IMR-90 (cell line): ENCODE results near the gene TDRD5. TPM values are rescaled to one million over a fixed set of nuclear protein-coding genes. Genes with fewer than 3 reads are reported as not detected.

Experiments
- ATAC-seq: fragments of 200-7000 bp; cut with Tn5 transposase; 2 replicates; pipeline ENCODE4 v1.9.1; 2020; ENCODE audit warnings: low read depth, mild to moderate bottlenecking, moderate library complexity
- BruUV-seq: library from RNA; stranded (reverse); fragments of 400-500 nt; replicated peaks from 2 replicates; lab custom pipeline; 2021; lab: Mats Ljungman, UMichigan
- CTCF ChIA-PET: fragments of 300-600 bp; formaldehyde crosslinking; extraction: SDS; loops from one replicate; lab custom pipeline; 2021; ENCODE audit warnings: antibody characterized with exemption; lab: Yijun Ruan, JAX
- POLR2A ChIA-PET: fragments of 300-600 bp; sonication (Branson Sonifier 250); formaldehyde crosslinking; loops from one replicate; lab custom pipeline; 2022; ENCODE audit warnings: antibody characterized with exemption; ENCODE audit not compliant: unreplicated experiment; lab: Charles Lee
- DNase-seq: peaks from one replicate; pipeline ENCODE4 v3.0.0; 2013
- H2AFZ ChIP-seq: replicated peaks from 2 replicates; pipeline ENCODE3; 2013; ENCODE audit warnings: low read length, mild to moderate bottlenecking; ENCODE audit not compliant: poor library complexity
- H2AK5ac ChIP-seq: 2 replicates; pipeline ENCODE4 v1.6.1; 2013; ENCODE audit warnings: low read depth, low read length, inconsistent platforms
- H2AK9ac ChIP-seq: replicated peaks from 2 replicates; pipeline ENCODE3; 2013; ENCODE audit warnings: mild to moderate bottlenecking, low read depth, low read length, moderate library complexity; ENCODE audit not compliant: poor library complexity
- H2BK120ac ChIP-seq: 2 replicates; pipeline ENCODE4 v1.6.1; 2013; ENCODE audit warnings: low read depth, low read length, inconsistent platforms
- H2BK15ac ChIP-seq: 3 replicates; pipeline ENCODE4 v1.6.1; 2013; ENCODE audit warnings: low read depth, low read length, inconsistent platforms
- H2BK20ac ChIP-seq: 2 replicates; pipeline ENCODE4 v1.6.1; 2013; ENCODE audit warnings: low read depth, mild to moderate bottlenecking, inconsistent platforms, low read length, moderate library complexity
- H2BK5ac ChIP-seq: 2 replicates; pipeline ENCODE4 v1.6.1; 2013; ENCODE audit warnings: mild to moderate bottlenecking, low read depth, low read length, inconsistent platforms; ENCODE audit not compliant: poor library complexity, severe bottlenecking
- H3K14ac ChIP-seq: replicated peaks from 2 replicates; pipeline ENCODE4 v1.6.1; 2013; ENCODE audit warnings: low read depth, low read length, inconsistent platforms
- H3K18ac ChIP-seq: 2 replicates; pipeline ENCODE4 v1.6.1; 2013; ENCODE audit warnings: low read depth, low read length, control low read depth
- H3K23ac ChIP-seq: 2 replicates; pipeline ENCODE4 v1.6.1; 2013; ENCODE audit warnings: low read depth, low read length, inconsistent platforms
- H3K27ac ChIP-seq: 2 replicates; pipeline ENCODE4 v1.5.1; 2013; ENCODE audit warnings: mild to moderate bottlenecking, control low read depth, low read length; ENCODE audit not compliant: insufficient read depth
- H3K27me3 ChIP-seq: 2 replicates; pipeline ENCODE4 v1.6.1; 2013; ENCODE audit warnings: low read length; ENCODE audit not compliant: control insufficient read depth, insufficient read depth
- H3K36me3 ChIP-seq: 2 replicates; pipeline ENCODE4 v1.6.1; 2013; ENCODE audit warnings: low read length, mixed read lengths; ENCODE audit not compliant: control insufficient read depth, insufficient read depth
- H3K4ac ChIP-seq: 2 replicates; pipeline ENCODE4 v1.6.1; 2013; ENCODE audit warnings: low read depth, low read length, inconsistent platforms
- H3K4me1 ChIP-seq: 2 replicates; pipeline ENCODE4 v1.6.1; 2013; ENCODE audit warnings: low read length, mixed read lengths; ENCODE audit not compliant: control insufficient read depth, insufficient read depth
- H3K4me2 ChIP-seq: 2 replicates; pipeline ENCODE4 v1.6.1; 2013; ENCODE audit warnings: low read depth, mild to moderate bottlenecking, control low read depth, low read length, moderate library complexity
- H3K4me3 ChIP-seq: 2 replicates; pipeline ENCODE4 v1.5.1; 2013; ENCODE audit warnings: low read depth, mild to moderate bottlenecking, control low read depth, low read length, moderate library complexity; ENCODE audit not compliant: insufficient read depth
- H3K56ac ChIP-seq: 2 replicates; pipeline ENCODE4 v1.6.1; 2013; ENCODE audit warnings: low read length, inconsistent platforms; ENCODE audit not compliant: insufficient read depth; ENCODE audit errors: extremely low read depth
- H3K79me1 ChIP-seq, 2 experiments: 2 replicates each; pipeline ENCODE4 v1.6.1; 2013; ENCODE audit warnings: low read length in 2 of 2, inconsistent platforms in 1 of 2, low read depth in 1 of 2
- H3K9ac ChIP-seq: 2 replicates; pipeline ENCODE4 v1.6.1; 2013; ENCODE audit warnings: low read depth, low read length, control low read depth
- H3K9me1 ChIP-seq: 2 replicates; pipeline ENCODE4 v1.6.1; 2013; ENCODE audit warnings: low read length, inconsistent platforms; ENCODE audit not compliant: insufficient read depth
- H3K9me3 ChIP-seq: 2 replicates; pipeline ENCODE4 v1.6.1; 2013; ENCODE audit warnings: low read length; ENCODE audit not compliant: control insufficient read depth, insufficient read depth
- H4K20me1 ChIP-seq: 2 replicates; pipeline ENCODE4 v1.6.1; 2013; ENCODE audit warnings: low read length, inconsistent platforms; ENCODE audit not compliant: insufficient read depth
- H4K5ac ChIP-seq: 2 replicates; pipeline ENCODE4 v1.6.1; 2013; ENCODE audit warnings: mild to moderate bottlenecking, low read depth, low read length, control low read depth
- H4K8ac ChIP-seq, 2 experiments: 2 replicates each; pipeline ENCODE4 v1.6.1; 2013; ENCODE audit warnings: low read depth in 2 of 2, low read length in 2 of 2, control low read depth in 1 of 2, inconsistent platforms in 1 of 2
- H4K91ac ChIP-seq: 2 replicates; pipeline ENCODE4 v1.6.1; 2013; ENCODE audit warnings: low read depth, low read length, inconsistent platforms; ENCODE audit not compliant: insufficient read depth
- CHD1 ChIP-seq: IDR thresholded peaks from 2 replicates; pipeline ENCODE4 v1.6.1; 2012; ENCODE audit warnings: low read depth, low read length, improper control_type of control experiment
- MAZ ChIP-seq: IDR thresholded peaks from 2 replicates; pipeline ENCODE4 v1.6.1; 2012; ENCODE audit warnings: low read depth, mild to moderate bottlenecking, low read length, improper control_type of control experiment, moderate library complexity, borderline replicate concordance
- MXI1 ChIP-seq: IDR thresholded peaks from 2 replicates; pipeline ENCODE4 v1.6.1; 2012; ENCODE audit warnings: low read depth, mild to moderate bottlenecking, low read length, moderate library complexity, borderline replicate concordance
- RAD21 ChIP-seq: IDR thresholded peaks from 2 replicates; pipeline ENCODE4 v1.6.1; 2012; ENCODE audit warnings: low read length, improper control_type of control experiment
- SMC3 ChIP-seq: fragments of 150-350 bp; IDR thresholded peaks from 2 replicates; pipeline ENCODE4 v1.6.1; 2016; ENCODE audit warnings: low read depth, mild to moderate bottlenecking, antibody characterized with exemption, low read length, moderate library complexity
- WGBS, 2 experiments: methylation state at CpG; one replicate each; pipeline versions ENCODE4 v1.1.5 to v1.1.7; 2013; ENCODE audit warnings: missing lambda C conversion rate in 2 of 2; ENCODE audit not compliant: insufficient read length in 1 of 2; ENCODE audit errors: extremely low coverage in 2 of 2; 5-methylcytosine and 5-hydroxymethylcytosine counted together
- dilution Hi-C: fragments of 300-500 bp; cut with HindIII; formaldehyde crosslinking; loops from one replicate; pipeline ENCODE4 v1.14.3; 2018; ENCODE audit warnings: low sequenced_read_pairs; ENCODE audit not compliant: unreplicated experiment
- in situ Hi-C: fragments of 300-500 bp; cut with MboI; formaldehyde crosslinking; loops from 3 replicates; pipeline ENCODE4 v1.14.3; 2019; ENCODE audit warnings: low sequenced_read_pairs, inconsistent platforms, mixed read lengths
- intact Hi-C: fragments of 100-400 bp; cut with micrococcal nuclease; formaldehyde crosslinking; loops from 2 replicates; pipeline ENCODE4 v1.10.0; 2022
- polyA plus RNA-seq, 3 experiments: library from polyadenylated mRNA; depleted of rRNA; stranded (reverse); fragments of >200 nt; gene quantifications; 2 replicates each; pipeline ENCODE4 v1.2.3, GENCODE V29; 2012; ENCODE audit warnings: low replicate concordance in 1 of 3
- total RNA-seq: library from RNA; depleted of rRNA; stranded (reverse); fragments of >200 nt; gene quantifications from 2 replicates; pipeline ENCODE4 v1.2.3, GENCODE V29; 2012

The TDRD5 gene
- total and polyA plus RNA-seq, 2 of the 4 experiments (the other 2 are of a cell fraction), result not detected

GRCh38 chr1:179663810-179664209, 72.2 kb downstream of the TDRD5 start:
- CTCF ChIA-PET, result no interaction called here
- in situ Hi-C loops (no loop called here), intact Hi-C loops (no loop called here), dilution Hi-C loops (no loop called here)
- H3K18ac ChIP-seq, result no peak overlapping the region
- H4K5ac ChIP-seq, result no peak overlapping the region
- H3K9me3 ChIP-seq, result no peaks in the 10 kb centered on the region
- H2BK120ac ChIP-seq, result no peak overlapping the region
- H4K8ac ChIP-seq, result no peak overlapping the region
- H3K23ac ChIP-seq, result no peak overlapping the region
- no TSS peak for BruUV-seq
- no peak overlapping the region for H3K4me3 ChIP-seq
- H2BK5ac ChIP-seq, result no peak overlapping the region
- H3K4me1 ChIP-seq, result no peaks in the 10 kb centered on the region
- no peaks in the 10 kb centered on the region for H4K20me1 ChIP-seq
- H2AFZ ChIP-seq, result no peak overlapping the region
- no peak overlapping the region for H3K9ac ChIP-seq
- no peaks in the 10 kb centered on the region for H3K9me1 ChIP-seq
- H4K91ac ChIP-seq, result no peak overlapping the region
- no peak overlapping the region for H2BK15ac ChIP-seq
- WGBS, 2 experiments, result no CpG with 5 or more reads among the region's 3 CpGs
- H3K4me2 ChIP-seq, result no peak overlapping the region
- H3K79me1 ChIP-seq, result no peaks in the 10 kb centered on the region
- H3K56ac ChIP-seq, result no peak overlapping the region
- TF ChIP-seq CHD1, result no peak
- TF ChIP-seq SMC3, result no peak
- TF ChIP-seq RAD21, result no peak
- no peak for TF ChIP-seq MXI1
- no peak for TF ChIP-seq MAZ
- H3K27ac ChIP-seq, result no peak overlapping the region
- H3K4ac ChIP-seq, result no peak overlapping the region
- no peak overlapping the region for H2AK9ac ChIP-seq
- no peak overlapping the region for H2BK20ac ChIP-seq
- no peak overlapping the region for H3K14ac ChIP-seq
- no peak for DNase-seq
- ATAC-seq, result no peak
- H2AK5ac ChIP-seq, result no peak overlapping the region
- H3K27me3 ChIP-seq, result no peaks in the 10 kb centered on the region
- POLR2A ChIA-PET, result no interaction called here
- H3K36me3 ChIP-seq, result no peaks in the 10 kb centered on the region
